ENCODE data around the gene HTRA3.

HTRA3 gene

DNA sequence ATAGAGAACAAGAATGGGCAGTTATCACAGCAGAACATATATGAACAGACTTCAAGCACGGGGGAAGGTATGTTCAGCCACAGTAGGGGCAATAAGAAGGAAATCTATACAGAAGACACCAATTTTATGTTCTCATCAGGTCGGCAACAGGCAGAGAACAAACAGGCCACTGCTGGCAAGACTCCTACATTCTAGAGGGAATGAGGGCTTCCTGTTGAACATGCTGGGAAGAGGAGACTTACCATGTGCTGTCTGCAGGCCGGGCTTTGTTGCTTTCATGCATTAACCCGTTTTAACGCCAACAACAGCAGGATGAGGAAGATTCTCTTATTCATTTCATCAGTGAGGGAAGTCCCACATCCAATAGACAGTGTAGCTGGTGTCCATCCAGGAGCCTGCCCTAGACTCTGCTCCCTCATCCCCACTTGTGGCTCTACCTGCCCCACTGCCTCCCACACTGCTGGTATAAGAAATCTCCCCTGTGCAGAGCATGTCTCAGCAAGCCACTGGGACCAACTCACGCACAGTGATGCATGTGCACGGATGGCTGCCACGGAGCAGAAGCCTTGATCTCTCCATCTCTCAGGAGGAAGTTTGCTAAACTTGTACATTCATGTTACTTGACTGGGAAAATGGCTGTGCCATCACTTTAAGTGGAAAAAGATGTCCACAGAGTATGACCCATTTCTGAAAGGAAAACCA, 86.5 kb downstream of the HTRA3 start:
- no peak overlapping the region for H3K4me3 ChIP-seq (ENCODE audit: low read length)
- no peak for TF ChIP-seq ZNF274 (IDR thresholded peaks at IDR 0.05; ENCODE audit: low read depth, low read length)
